Mucosa of descending colon (tissue), 3 donors: Measurements from ENCODE around the gene CDC42BPB. TPM values are rescaled to one million over a fixed set of nuclear protein-coding genes. Genes with fewer than 3 reads are reported as not detected.

Source experiments
- ATAC-seq: fragments of 200-7000 bp; cut with Tn5 transposase; one replicate; pipeline ENCODE4 v1.9.1; 2020; ENCODE audit warnings: mild to moderate bottlenecking, moderate library complexity
- DNase-seq, 3 donors: peaks; one replicate each; pipeline ENCODE4 v3.0.0-alpha.2; 2020
- H3K36me3 ChIP-seq: fragments of 200-600 bp; one replicate; pipeline ENCODE4 v1.8.0; 2021; ENCODE audit warnings: low read depth, mild to moderate bottlenecking
- H3K4me1 ChIP-seq: fragments of 200-600 bp; one replicate; pipeline ENCODE4 v1.8.0; 2021; ENCODE audit warnings: low read depth, mild to moderate bottlenecking
- H3K4me3 ChIP-seq: fragments of 200-600 bp; one replicate; pipeline ENCODE4 v1.8.0; 2021; ENCODE audit warnings: mild to moderate bottlenecking
- H3K9me3 ChIP-seq: fragments of 200-600 bp; one replicate; pipeline ENCODE4 v1.8.0; 2021; ENCODE audit warnings: mild to moderate bottlenecking
- CTCF ChIP-seq: fragments of 200-600 bp; IDR thresholded peaks from one replicate; pipeline ENCODE4 v1.8.0; 2022; ENCODE audit warnings: antibody characterized with exemption, mild to moderate bottlenecking
- intact Hi-C, 2 donors: fragments of 100-400 bp; cut with DNase I in 1 of 2; cut with micrococcal nuclease in 1 of 2; formaldehyde crosslinking; loops; one replicate each; pipeline versions ENCODE4 v1.11.0 to v1.11.1; 2022; cut with DNase I, micrococcal nuclease
- total RNA-seq, 3 donors: library from RNA; stranded (reverse); fragmentation: NEBNext Ultra II Directional in 2 of 3; extraction: Animal tissue kit (Norgen Biotek cat#: 25700) in 2 of 3; gene quantifications; one replicate each; pipeline versions ENCODE4 v1.2.1 to v1.2.4, GENCODE V29; 2021 to 2023
- donor health status: DM: no; HTN: no; CAD: no; lungs with moderate emphysema.
- donor health status: DM: no; HTN: no; CAD: no.
- donor health status: DM: no; HTN: yes; CAD: no.

The CDC42BPB gene
- total RNA-seq, 3 donors from 2014 or later, result 77.6 to 106 (median 84.4) TPM

DNA sequence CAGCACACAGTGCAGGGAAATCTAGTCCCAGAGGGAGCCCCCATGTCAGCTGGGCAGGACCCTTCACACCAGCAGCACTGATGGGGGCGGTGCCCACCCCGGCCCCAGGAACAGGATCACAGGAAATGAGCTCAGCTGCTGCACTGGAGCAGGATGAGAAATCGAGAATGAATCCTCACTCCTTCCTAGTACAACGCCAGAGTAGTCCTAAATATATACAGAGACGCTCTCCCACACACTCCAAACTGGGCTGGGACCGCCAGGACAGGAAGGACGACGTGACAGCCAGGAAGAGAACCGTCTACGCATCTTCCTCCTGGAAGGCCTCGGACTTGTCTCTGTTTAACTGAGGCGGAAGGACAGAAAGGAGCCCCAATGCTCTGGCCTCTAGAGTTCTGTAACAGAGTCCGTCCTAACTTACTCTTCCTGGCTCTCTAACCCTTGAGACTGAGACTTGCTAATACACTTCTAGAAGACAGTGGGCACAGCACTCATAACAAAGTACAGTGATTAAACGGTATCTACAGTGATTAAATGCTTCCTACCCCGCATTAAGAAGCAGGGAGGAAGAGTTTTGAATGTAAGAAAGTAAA is 33.4 kb downstream of the CDC42BPB start:
- intact Hi-C loops, result no loop called here
- no peak overlapping the region for H3K4me3 ChIP-seq
- TF ChIP-seq CTCF, result no peak
- H3K4me1 ChIP-seq, result peaks cover 32% of the 10 kb centered on the region
- DNase-seq, result no peak
- no peak for ATAC-seq
- no peaks in the 10 kb centered on the region for H3K36me3 ChIP-seq
- H3K9me3 ChIP-seq, result no peaks in the 10 kb centered on the region

- no peak for DNase-seq
- Histone ChIP-seq H3K36me3 (no peaks in the 10 kb centered on the region), H3K4me3 (no peak overlapping the region), H3K9me3 (no peaks in the 10 kb centered on the region), H3K4me1 (peaks cover 22% of the 10 kb centered on the region)
- no peak for ATAC-seq
- intact Hi-C loops, result no loop called here
- TF ChIP-seq CTCF, result no peak
Observed at GRCh38 chr14:103022685-103023044, 34.7 kb downstream of the CDC42BPB start.

- ATAC-seq, result peak; percentile 35
- intact Hi-C loops, result no loop called here
- no peak for DNase-seq
- peaks cover 18% of the 10 kb centered on the region for H3K4me1 ChIP-seq
- no peaks in the 10 kb centered on the region for H3K9me3 ChIP-seq
- H3K36me3 ChIP-seq, result no peaks in the 10 kb centered on the region
- TF ChIP-seq CTCF, result no peak
- H3K4me3 ChIP-seq, result no peak overlapping the region
Observed at GRCh38 chr14:103022002-103022684, 35.2 kb downstream of the CDC42BPB start.

DNA sequence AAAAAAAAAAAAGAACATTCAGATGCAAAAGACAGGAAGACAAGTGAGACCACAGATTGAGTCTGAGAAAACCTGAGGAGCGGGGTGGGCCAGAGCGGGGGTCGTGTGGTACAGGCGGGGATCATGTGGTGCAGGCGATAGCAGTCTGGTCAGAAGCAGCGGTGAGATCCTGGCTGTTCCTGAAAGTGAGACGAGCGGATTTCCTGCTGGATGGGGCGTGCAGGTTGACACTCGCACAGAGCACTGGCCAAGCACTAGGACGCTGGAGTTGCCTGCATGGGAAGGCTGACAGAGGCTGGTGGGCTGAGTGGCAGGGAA is 35.7 kb downstream of the CDC42BPB start:
- Histone ChIP-seq H3K4me1 (peaks cover 15% of the 10 kb centered on the region), H3K36me3 (no peaks in the 10 kb centered on the region), H3K9me3 (no peaks in the 10 kb centered on the region), H3K4me3 (no peak overlapping the region)
- intact Hi-C loops, result no loop called here
- no peak for TF ChIP-seq CTCF
- ATAC-seq (no peak), DNase-seq (no peak)

GRCh38 chr14:103020271-103021170 is 36.8 kb downstream of the CDC42BPB start:
- no peaks in the 10 kb centered on the region for H3K9me3 ChIP-seq
- no peak for ATAC-seq
- no peak overlapping the region for H3K4me3 ChIP-seq
- H3K36me3 ChIP-seq, result no peaks in the 10 kb centered on the region
- no peak for TF ChIP-seq CTCF
- H3K4me1 ChIP-seq, result peaks cover 15% of the 10 kb centered on the region
- no peak for DNase-seq
- intact Hi-C loops, result no loop called here
